Loucy (cell line): ENCODE data around the gene ESYT3.

Source experiments
- H2AFZ ChIP-seq: fragments of 200-600 bp; sonication (generic); 2 replicates; pipeline ENCODE4 v1.6.0; 2016; ENCODE audit warnings: antibody characterized with exemption, mild to moderate bottlenecking, low read length, moderate library complexity
- H3F3A ChIP-seq: fragments of 200-600 bp; 2 replicates; pipeline ENCODE4 v1.6.0; 2016; ENCODE audit warnings: antibody characterized with exemption, low read depth, mild to moderate bottlenecking
- H3K27me3 ChIP-seq: fragments of 200-600 bp; sonication (generic); 2 replicates; pipeline ENCODE4 v1.6.1; 2014; ENCODE audit warnings: low read length, mild to moderate bottlenecking; ENCODE audit not compliant: insufficient read depth, poor library complexity, severe bottlenecking
- H3K36me3 ChIP-seq: fragments of 200-600 bp; sonication (generic); 2 replicates; pipeline ENCODE4 v1.6.1; 2016; ENCODE audit warnings: low read length; ENCODE audit not compliant: insufficient read depth
- H3K4me1 ChIP-seq: fragments of 200-600 bp; sonication (generic); 2 replicates; pipeline ENCODE4 v1.5.1; 2014; ENCODE audit warnings: low read length, mild to moderate bottlenecking; ENCODE audit not compliant: insufficient read depth, poor library complexity, severe bottlenecking
- H3K4me2 ChIP-seq: fragments of 200-600 bp; sonication (generic); 2 replicates; pipeline ENCODE4 v1.6.0; 2014; ENCODE audit warnings: antibody characterized with exemption, low read length, low read depth, mild to moderate bottlenecking; ENCODE audit not compliant: poor library complexity, severe bottlenecking
- H3K4me3 ChIP-seq: fragments of 200-600 bp; sonication (generic); 2 replicates; pipeline ENCODE4 v1.5.1; 2014; ENCODE audit warnings: low read length, mild to moderate bottlenecking, mixed read lengths; ENCODE audit not compliant: poor library complexity, severe bottlenecking
- H3K79me2 ChIP-seq: fragments of 200-600 bp; sonication (generic); 2 replicates; pipeline ENCODE4 v1.6.1; 2014; ENCODE audit warnings: low read length; ENCODE audit not compliant: insufficient read depth
- H3K9ac ChIP-seq: fragments of 200-600 bp; sonication (generic); 2 replicates; pipeline ENCODE4 v1.6.0; 2014; ENCODE audit warnings: mild to moderate bottlenecking, low read depth, low read length, moderate library complexity; ENCODE audit not compliant: poor library complexity, severe bottlenecking
- H3K9me2 ChIP-seq: fragments of 200-600 bp; sonication (generic); replicated peaks from 2 replicates; pipeline ENCODE4 v1.6.1; 2016; ENCODE audit warnings: low read depth, low read length, mixed read lengths
- H3K9me3 ChIP-seq: fragments of 200-600 bp; sonication (generic); 2 replicates; pipeline ENCODE4 v1.6.1; 2014; ENCODE audit warnings: mild to moderate bottlenecking, antibody characterized with exemption, low read length, low read depth; ENCODE audit not compliant: insufficient read depth
- H4K20me1 ChIP-seq: fragments of 200-600 bp; sonication (generic); 2 replicates; pipeline ENCODE4 v1.6.0; 2014; ENCODE audit warnings: antibody characterized with exemption, low read length, mild to moderate bottlenecking; ENCODE audit not compliant: insufficient read depth, poor library complexity, severe bottlenecking
- CTCF ChIP-seq: fragments of 200-600 bp; sonication (generic); conservative IDR thresholded peaks from 2 replicates; pipeline ENCODE4 v1.5.1; 2014; ENCODE audit warnings: mild to moderate bottlenecking, antibody characterized with exemption, low read length
- EZH2phosphoT487 ChIP-seq: fragments of 200-600 bp; IDR thresholded peaks from 2 replicates; pipeline ENCODE4 v1.6.1; 2018; ENCODE audit warnings: antibody characterized with exemption, mild to moderate bottlenecking, moderate library complexity, borderline replicate concordance

The ESYT3 gene

GRCh38 chr3:138472141-138472825 is 37.9 kb downstream of the ESYT3 start:
- Histone ChIP-seq H3F3A (no peaks in the 10 kb centered on the region), H3K4me3 (no peak overlapping the region), H4K20me1 (no peaks in the 10 kb centered on the region), H3K4me1 (no peaks in the 10 kb centered on the region), H3K27me3 (no peaks in the 10 kb centered on the region), H3K79me2 (no peaks in the 10 kb centered on the region), H3K9me2 (no peaks in the 10 kb centered on the region), H3K4me2 (no peak overlapping the region), H2AFZ (no peak overlapping the region), H3K9ac (no peak overlapping the region), H3K9me3 (no peaks in the 10 kb centered on the region), H3K36me3 (no peaks in the 10 kb centered on the region)
- TF ChIP-seq CTCF (no peak), EZH2phosphoT487 (no peak)

- no peaks in the 10 kb centered on the region for H3F3A ChIP-seq
- no peaks in the 10 kb centered on the region for H3K27me3 ChIP-seq
- H4K20me1 ChIP-seq, result no peaks in the 10 kb centered on the region
- H3K9ac ChIP-seq, result no peak overlapping the region
- no peaks in the 10 kb centered on the region for H3K79me2 ChIP-seq
- no peak overlapping the region for H2AFZ ChIP-seq
- no peak overlapping the region for H3K4me3 ChIP-seq
- TF ChIP-seq EZH2phosphoT487 (no peak), CTCF (no peak)
- no peak overlapping the region for H3K4me2 ChIP-seq
- no peaks in the 10 kb centered on the region for H3K9me2 ChIP-seq
- no peaks in the 10 kb centered on the region for H3K9me3 ChIP-seq
- H3K36me3 ChIP-seq, result no peaks in the 10 kb centered on the region
- no peaks in the 10 kb centered on the region for H3K4me1 ChIP-seq
Measured at GRCh38 chr3:138473391-138473790, 39.0 kb downstream of the ESYT3 start.

GRCh38 chr3:138474163-138474562 is 39.7 kb downstream of the ESYT3 start:
- H4K20me1 ChIP-seq, result no peaks in the 10 kb centered on the region
- no peaks in the 10 kb centered on the region for H3K9me3 ChIP-seq
- TF ChIP-seq EZH2phosphoT487 (no peak), CTCF (no peak)
- no peak overlapping the region for H2AFZ ChIP-seq
- no peak overlapping the region for H3K4me3 ChIP-seq
- no peak overlapping the region for H3K4me2 ChIP-seq
- H3K9ac ChIP-seq, result no peak overlapping the region
- H3K9me2 ChIP-seq, result no peaks in the 10 kb centered on the region
- H3K27me3 ChIP-seq, result no peaks in the 10 kb centered on the region
- no peaks in the 10 kb centered on the region for H3F3A ChIP-seq
- H3K36me3 ChIP-seq, result no peaks in the 10 kb centered on the region
- no peaks in the 10 kb centered on the region for H3K4me1 ChIP-seq
- no peaks in the 10 kb centered on the region for H3K79me2 ChIP-seq
